NCI-H69 (cell line): Measurements from ENCODE around the gene PASD1.
"Not testable (repeated sequence)": the region's sequence is repeated elsewhere in the genome, so short reads cannot be mapped to it uniquely, and the experiment has no call there.

Experiments used
- DNase-seq: peaks from one replicate; lab custom pipeline; 2025; lab: John Stamatoyannopoulos, UW

PASD1 gene, protein sequence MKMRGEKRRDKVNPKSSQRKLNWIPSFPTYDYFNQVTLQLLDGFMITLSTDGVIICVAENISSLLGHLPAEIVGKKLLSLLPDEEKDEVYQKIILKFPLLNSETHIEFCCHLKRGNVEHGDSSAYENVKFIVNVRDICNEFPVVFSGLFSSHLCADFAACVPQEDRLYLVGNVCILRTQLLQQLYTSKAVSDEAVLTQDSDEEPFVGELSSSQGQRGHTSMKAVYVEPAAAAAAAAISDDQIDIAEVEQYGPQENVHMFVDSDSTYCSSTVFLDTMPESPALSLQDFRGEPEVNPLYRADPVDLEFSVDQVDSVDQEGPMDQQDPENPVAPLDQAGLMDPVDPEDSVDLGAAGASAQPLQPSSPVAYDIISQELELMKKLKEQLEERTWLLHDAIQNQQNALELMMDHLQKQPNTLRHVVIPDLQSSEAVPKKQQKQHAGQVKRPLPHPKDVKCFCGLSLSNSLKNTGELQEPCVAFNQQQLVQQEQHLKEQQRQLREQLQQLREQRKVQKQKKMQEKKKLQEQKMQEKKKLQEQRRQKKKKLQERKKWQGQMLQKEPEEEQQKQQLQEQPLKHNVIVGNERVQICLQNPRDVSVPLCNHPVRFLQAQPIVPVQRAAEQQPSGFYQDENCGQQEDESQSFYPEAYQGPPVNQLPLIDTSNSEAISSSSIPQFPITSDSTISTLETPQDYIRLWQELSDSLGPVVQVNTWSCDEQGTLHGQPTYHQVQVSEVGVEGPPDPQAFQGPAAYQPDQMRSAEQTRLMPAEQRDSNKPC

GRCh38 chrX:151563449-151563848 lies at the start of gene PASD1:
TSS of gene PASD1 (plus strand) at chrX:151563675. CDS start at chrX:151601554, 37,879 bp downstream.
- DNase-seq = no peak

GRCh38 chrX:151515237-151515636 lies 48.2 kb upstream of the PASD1 start:
- DNase-seq = no peak

- DNase-seq = no peak
Observed at GRCh38 chrX:151516538-151517187, 46.8 kb upstream of the PASD1 start.

- no peak for DNase-seq
Observed at GRCh38 chrX:151517421-151517820, 46.1 kb upstream of the PASD1 start.

- DNase-seq = no peak
Observed at GRCh38 chrX:151523351-151523750, 40.1 kb upstream of the PASD1 start.

- no peak for DNase-seq
Observed at GRCh38 chrX:151536571-151536970, 26.9 kb upstream of the PASD1 start.

GRCh38 chrX:151537572-151537971 lies 25.9 kb upstream of the PASD1 start:
- DNase-seq = no peak

- DNase-seq = no peak
Observed at GRCh38 chrX:151538190-151539122, 25.0 kb upstream of the PASD1 start.

GRCh38 chrX:151543706-151544105 lies 19.8 kb upstream of the PASD1 start:
- DNase-seq = peak; percentile 9

- DNase-seq = not testable (repeated sequence)
Observed at GRCh38 chrX:151546226-151546625, 17.2 kb upstream of the PASD1 start.

- not testable (repeated sequence) for DNase-seq
Observed at GRCh38 chrX:151551176-151551575, 12.3 kb upstream of the PASD1 start.

DNA sequence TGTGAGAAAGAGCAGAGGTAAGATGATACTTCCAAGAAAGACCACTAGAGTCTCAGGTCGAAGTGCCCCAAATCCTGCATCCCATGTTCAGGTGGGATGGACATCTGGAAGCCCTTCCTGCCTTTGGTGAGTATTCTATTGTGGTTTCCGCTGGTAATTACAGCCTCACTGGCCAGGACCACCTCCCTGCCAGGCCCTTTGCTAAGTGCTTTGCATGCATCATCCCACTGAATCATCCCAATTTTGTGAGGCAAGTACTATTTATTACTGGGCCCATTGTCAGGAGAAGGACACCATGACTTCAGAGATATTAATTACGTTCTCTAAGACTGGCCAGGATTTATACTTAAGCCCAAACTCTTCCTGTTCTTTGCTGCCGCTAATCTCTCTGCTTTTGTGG lies 10.7 kb upstream of the PASD1 start:
- DNase-seq = no peak

DNA sequence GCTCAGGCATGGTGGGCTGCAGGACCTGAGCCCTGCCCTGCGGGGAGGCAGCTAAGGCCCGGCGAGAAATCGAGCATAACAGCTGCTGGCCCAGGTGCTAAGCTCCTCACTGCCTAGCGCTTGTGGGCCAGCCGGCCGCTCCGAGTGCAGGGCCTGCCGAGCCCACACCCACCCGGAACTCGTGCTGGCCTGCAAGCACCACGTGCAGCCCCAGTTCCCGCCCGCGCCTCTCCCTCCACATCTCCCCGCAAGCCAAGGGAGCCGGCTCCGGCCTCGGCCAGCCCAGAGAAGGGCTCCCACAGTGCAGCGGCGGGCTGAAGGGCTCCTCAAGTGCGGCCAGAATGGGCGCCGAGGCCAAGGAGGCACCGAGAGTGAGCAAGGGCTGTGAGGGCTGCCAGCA lies 8.2 kb upstream of the PASD1 start:
- not testable (repeated sequence) for DNase-seq

DNA sequence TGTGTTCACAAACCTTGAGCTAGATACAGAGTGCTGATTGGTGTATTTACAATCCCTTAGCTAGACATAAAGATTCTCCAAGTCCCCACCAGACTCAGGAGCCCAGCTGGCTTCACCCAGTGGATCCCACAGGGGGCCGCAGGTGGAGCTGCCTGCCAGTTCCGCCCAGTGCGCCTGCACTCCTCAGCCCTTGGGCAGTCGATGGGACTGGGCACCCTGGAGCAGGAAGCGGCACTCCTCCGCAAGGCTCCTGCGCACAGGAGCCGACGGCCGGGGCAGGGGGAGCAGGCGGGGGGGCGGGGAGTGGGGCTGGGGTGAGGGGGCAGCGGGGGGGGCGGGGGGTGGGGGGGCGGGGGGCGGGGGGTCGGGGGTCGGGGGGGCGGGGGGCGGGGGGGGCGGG lies 990 bp upstream of the PASD1 start:
- DNase-seq = not testable (repeated sequence)

DNA sequence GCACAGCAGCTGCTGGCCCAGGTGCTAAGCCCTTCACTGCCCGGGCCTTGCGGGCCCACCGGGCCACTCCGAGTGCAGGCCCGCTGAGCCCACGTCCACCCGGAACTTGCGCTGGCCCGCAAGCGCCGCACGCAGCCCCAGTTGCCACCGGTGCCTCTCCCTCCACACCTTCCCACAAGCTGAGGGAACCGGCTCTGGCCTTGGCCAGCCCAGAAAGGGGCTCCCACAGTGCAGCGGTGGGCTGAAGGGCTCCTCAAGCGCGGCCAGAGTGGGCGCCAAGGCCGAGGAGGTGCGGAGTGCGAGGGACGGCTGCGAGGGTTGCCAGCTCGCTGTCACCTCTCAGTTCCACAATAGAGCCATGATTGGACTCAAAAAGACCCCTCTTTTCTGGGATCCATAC lies 472 bp upstream of the PASD1 start:
- not testable (repeated sequence) for DNase-seq

DNA sequence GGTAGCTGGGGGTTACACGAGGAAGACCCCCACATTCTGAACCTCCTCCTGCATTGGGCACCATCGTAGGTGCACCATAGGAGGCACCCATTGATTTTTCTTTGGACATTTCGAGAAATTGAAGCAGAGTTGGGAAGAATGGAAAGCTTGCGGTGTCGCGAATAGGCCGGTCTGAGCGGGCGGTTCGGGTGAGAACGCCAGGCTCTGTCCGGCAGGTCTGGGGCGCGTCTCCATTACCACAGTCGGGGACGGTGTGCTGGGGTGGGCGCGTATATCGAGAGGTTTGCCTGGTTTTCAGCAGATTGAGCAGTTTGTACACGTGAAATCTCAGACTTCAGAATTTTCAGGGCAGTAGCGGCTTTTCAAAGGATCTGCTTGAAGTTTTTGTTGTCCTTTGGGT lies 560 bp downstream of the PASD1 start:
- DNase-seq = no peak

- not testable (repeated sequence) for DNase-seq
Observed at GRCh38 chrX:151566872-151567271, 3.4 kb downstream of the PASD1 start.

- no peak for DNase-seq
Observed at GRCh38 chrX:151570561-151570960, 7.1 kb downstream of the PASD1 start.

- DNase-seq = not testable (repeated sequence)
Observed at GRCh38 chrX:151593384-151593783, 29.9 kb downstream of the PASD1 start.

DNA sequence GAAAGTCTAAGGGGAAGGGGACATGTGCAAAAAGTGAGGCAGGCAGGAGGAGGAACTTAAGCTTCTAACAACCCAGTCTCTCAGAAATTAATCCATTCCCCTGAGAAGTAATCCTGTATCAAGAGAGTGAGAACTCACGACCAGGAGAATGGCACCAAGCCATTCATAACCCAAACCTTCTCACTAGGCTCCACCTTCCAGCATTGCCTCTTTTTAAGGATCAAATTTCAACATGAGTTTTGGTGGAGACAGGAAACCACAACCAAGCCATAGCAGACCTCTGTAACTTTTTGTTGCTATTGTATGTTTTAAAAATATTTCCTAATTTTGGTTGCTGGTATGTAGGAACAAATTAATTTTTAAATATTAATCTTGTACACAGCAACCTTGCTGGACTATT lies 32.8 kb downstream of the PASD1 start:
- DNase-seq = no peak

- no peak for DNase-seq
Observed at GRCh38 chrX:151604931-151605330, 41.5 kb downstream of the PASD1 start.

DNA sequence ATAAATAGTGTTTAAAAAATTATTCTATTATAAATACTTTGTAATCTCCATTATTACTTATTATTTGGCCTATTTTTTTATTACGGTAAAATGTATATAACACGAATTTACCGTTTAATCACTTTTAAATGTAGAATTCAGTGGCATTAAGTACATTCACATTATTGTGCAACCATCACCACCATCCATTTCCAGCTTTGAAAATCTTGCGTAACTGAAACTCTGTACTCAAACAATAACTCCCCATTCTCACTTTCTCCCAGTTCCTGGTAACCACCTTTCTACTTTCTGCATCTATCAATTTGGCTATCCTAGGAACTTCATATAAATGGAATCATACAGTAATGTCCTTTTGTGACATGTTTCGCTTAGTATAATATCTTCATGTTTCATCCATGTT lies 45.7 kb downstream of the PASD1 start:
- DNase-seq = no peak
